ENCODE results near the gene LMX1B. TPM values are rescaled to one million over a fixed set of nuclear protein-coding genes. Genes with fewer than 3 reads are reported as not detected.

The LMX1B gene
- polyA plus RNA-seq, 2 donors = 0.01 to 0.02 TPM

DNA sequence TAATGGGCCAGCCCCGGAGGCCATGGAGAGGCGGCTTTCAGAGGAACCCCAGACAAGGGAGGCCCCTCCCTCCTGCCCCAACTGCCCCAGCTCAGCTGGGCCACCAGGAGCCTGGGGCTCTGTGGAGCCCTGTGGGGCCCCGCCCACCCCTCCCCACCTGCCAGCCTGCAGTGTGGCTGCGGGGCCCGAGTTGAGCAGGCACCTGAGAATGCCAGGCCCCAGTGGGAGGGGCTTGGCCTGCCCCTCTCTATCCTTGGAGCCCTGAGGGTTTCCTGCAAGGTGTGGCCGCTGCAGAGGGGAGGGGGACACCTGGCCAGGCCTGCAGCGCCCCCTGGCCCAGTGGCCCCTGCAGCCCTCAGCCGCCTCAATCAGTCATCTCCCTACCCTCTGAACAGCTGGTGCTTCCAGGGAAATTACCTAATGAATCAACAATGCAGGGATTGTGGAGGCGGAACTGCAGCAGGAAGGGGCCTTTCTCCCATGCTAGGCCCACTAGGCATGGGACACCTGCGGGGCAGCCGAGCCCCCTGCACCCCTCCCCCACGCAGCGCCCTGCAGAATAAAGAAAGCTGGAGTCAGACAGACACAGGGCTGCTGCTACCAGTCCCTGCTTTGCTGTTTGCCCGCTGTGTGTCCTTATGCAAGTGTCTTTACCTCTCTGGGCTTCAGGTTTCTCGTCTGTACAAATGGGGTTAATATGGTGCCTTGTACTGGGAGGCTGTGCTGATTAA is 48.0 kb downstream of the LMX1B start:
- H3K27me3 ChIP-seq (ENCODE audit: control insufficient read depth in 1 of 2, insufficient read depth in 2 of 2, low read length in 2 of 2) = peaks cover 0 to 5% of the 10 kb centered on the region in 2 donors
- H3K4me3 ChIP-seq (ENCODE audit: low read depth in 1 of 2, low read length in 2 of 2) = no peak overlapping the region
- no peaks in the 10 kb centered on the region for H3K36me3 ChIP-seq (ENCODE audit: control insufficient read depth in 2 of 2, insufficient read depth in 2 of 2, low read length in 1 of 2)
- H3K4me1 ChIP-seq (ENCODE audit: control insufficient read depth in 2 of 2, insufficient read depth in 2 of 2, low read length in 1 of 2) = peaks cover 13 to 19% of the 10 kb centered on the region in 2 donors
- no peaks in the 10 kb centered on the region for H3K9me3 ChIP-seq (ENCODE audit: control insufficient read depth in 2 of 2, insufficient read depth in 1 of 2, low read depth in 1 of 2, low read length in 1 of 2)
- H3K27ac ChIP-seq (ENCODE audit: low read depth in 2 of 2, low read length in 1 of 2) = no peak overlapping the region
- WGBS, 2 donors = 44 to 50% methylated on average over 15 of the region's 15 CpGs

DNA sequence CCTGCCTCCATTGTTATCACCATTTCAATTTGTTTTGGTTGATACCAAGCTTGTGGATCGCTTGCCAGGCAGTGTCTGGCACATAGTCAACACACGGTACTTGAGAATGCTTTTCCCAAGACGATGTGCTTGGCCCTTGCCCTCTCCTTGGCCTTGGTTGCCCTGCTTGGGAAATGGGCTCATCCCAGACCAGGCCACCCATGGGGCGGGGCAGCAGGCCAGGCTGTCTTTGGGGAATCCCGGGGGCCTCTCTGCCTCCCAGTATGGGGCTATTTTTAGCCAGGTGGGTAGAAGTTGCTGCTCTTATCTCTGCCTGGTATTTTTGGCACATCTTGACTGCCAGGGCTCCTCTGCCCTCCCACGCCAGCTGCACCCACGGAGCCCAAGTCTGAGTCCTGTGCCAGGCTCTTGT is 49.9 kb downstream of the LMX1B start:
- 30 to 35% methylated on average over 7 of the region's 7 CpGs for WGBS, 2 donors
- no peaks in the 10 kb centered on the region for H3K36me3 ChIP-seq (ENCODE audit: control insufficient read depth in 2 of 2, insufficient read depth in 2 of 2, low read length in 1 of 2)
- peaks cover 13 to 19% of the 10 kb centered on the region in 2 donors for H3K4me1 ChIP-seq (ENCODE audit: control insufficient read depth in 2 of 2, insufficient read depth in 2 of 2, low read length in 1 of 2)
- no peaks in the 10 kb centered on the region for H3K9me3 ChIP-seq (ENCODE audit: control insufficient read depth in 2 of 2, insufficient read depth in 1 of 2, low read depth in 1 of 2, low read length in 1 of 2)
- H3K27ac ChIP-seq (ENCODE audit: low read depth in 2 of 2, low read length in 1 of 2) = no peak overlapping the region
- peaks cover 0 to 2% of the 10 kb centered on the region in 2 donors for H3K27me3 ChIP-seq (ENCODE audit: control insufficient read depth in 1 of 2, insufficient read depth in 2 of 2, low read length in 2 of 2)
- no peak overlapping the region for H3K4me3 ChIP-seq (ENCODE audit: low read depth in 1 of 2, low read length in 2 of 2)

DNA sequence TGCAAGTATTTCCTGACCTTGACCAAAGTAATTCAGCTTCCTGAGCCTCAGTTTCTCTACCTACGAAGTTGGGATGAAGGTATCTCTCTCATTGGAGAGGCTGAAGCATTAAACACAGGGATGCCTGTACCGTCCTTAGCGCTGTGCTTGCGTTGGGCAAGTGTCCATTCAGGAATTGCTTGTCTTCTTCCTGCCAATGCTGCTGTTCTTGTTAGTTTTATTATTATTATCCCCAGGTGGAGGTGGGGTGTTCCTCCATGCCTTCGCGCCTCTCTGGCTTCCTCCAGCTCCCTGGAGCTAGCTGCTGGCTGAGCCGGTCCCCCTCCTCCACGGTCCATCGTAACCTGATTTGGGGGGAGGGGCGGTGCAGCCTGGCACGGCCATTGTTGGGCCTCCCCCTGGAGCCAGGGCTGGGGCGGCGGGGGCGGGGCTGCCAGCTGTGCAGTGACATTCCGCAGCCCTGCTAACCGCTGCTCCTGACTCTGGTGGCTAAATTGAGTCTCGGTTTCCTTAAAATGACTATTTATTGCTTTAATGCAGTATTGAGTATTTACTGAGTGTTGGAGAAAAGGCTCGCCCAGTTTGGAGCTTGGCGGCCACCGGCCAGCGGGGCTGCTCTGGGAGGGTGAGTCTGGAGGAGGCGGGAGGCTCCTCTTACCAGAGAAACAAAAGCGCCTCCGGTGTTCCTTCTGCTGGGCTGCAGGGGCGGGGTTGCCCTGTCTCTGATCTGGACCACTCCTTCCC is 51.3 kb downstream of the LMX1B start:
- Histone ChIP-seq H3K27me3 (ENCODE audit: control insufficient read depth in 1 of 2, insufficient read depth in 2 of 2, low read length in 2 of 2) (peaks cover 0 to 2% of the 10 kb centered on the region in 2 donors), H3K4me1 (ENCODE audit: control insufficient read depth in 2 of 2, insufficient read depth in 2 of 2, low read length in 1 of 2) (peaks cover 13 to 20% of the 10 kb centered on the region in 2 donors), H3K36me3 (ENCODE audit: control insufficient read depth in 2 of 2, insufficient read depth in 2 of 2, low read length in 1 of 2) (no peaks in the 10 kb centered on the region), H3K4me3 (ENCODE audit: low read depth in 1 of 2, low read length in 2 of 2) (no peak overlapping the region), H3K9me3 (ENCODE audit: control insufficient read depth in 2 of 2, insufficient read depth in 1 of 2, low read depth in 1 of 2, low read length in 1 of 2) (no peaks in the 10 kb centered on the region), H3K27ac (ENCODE audit: low read depth in 2 of 2, low read length in 1 of 2) (no peak overlapping the region)
- 8 to 12% methylated on average over 25 of the region's 25 CpGs for WGBS, 2 donors

DNA sequence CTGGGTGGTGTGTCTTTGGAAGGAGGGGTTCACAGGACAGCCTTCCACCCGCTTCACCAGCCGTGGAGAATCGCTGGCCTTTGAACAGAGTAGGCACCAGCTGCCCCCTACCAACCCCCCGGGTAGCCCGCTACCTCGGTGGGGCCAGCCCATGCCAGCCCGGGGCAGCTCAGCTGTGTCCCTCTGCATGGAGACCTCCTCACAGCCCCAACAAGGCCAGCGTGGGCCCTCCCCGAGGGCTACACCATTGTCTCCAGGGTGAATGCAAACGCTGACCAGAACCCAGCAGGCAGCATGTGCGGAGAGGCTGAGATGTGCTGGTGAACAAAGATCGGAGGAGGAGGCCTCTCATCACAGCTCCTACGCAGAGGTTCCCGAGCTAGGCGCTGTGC is 51.9 kb downstream of the LMX1B start:
- H3K36me3 ChIP-seq (ENCODE audit: control insufficient read depth in 2 of 2, insufficient read depth in 2 of 2, low read length in 1 of 2) = no peaks in the 10 kb centered on the region
- peaks cover 0 to 2% of the 10 kb centered on the region in 2 donors for H3K9me3 ChIP-seq (ENCODE audit: control insufficient read depth in 2 of 2, insufficient read depth in 1 of 2, low read depth in 1 of 2, low read length in 1 of 2)
- H3K27ac ChIP-seq (ENCODE audit: low read depth in 2 of 2, low read length in 1 of 2) = no peak overlapping the region
- peaks cover 0 to 2% of the 10 kb centered on the region in 2 donors for H3K27me3 ChIP-seq (ENCODE audit: control insufficient read depth in 1 of 2, insufficient read depth in 2 of 2, low read length in 2 of 2)
- H3K4me3 ChIP-seq (ENCODE audit: low read depth in 1 of 2, low read length in 2 of 2) = no peak overlapping the region
- 57 to 68% methylated on average over 15 of the region's 15 CpGs for WGBS, 2 donors
- peaks cover 13 to 24% of the 10 kb centered on the region in 2 donors for H3K4me1 ChIP-seq (ENCODE audit: control insufficient read depth in 2 of 2, insufficient read depth in 2 of 2, low read length in 1 of 2)

DNA sequence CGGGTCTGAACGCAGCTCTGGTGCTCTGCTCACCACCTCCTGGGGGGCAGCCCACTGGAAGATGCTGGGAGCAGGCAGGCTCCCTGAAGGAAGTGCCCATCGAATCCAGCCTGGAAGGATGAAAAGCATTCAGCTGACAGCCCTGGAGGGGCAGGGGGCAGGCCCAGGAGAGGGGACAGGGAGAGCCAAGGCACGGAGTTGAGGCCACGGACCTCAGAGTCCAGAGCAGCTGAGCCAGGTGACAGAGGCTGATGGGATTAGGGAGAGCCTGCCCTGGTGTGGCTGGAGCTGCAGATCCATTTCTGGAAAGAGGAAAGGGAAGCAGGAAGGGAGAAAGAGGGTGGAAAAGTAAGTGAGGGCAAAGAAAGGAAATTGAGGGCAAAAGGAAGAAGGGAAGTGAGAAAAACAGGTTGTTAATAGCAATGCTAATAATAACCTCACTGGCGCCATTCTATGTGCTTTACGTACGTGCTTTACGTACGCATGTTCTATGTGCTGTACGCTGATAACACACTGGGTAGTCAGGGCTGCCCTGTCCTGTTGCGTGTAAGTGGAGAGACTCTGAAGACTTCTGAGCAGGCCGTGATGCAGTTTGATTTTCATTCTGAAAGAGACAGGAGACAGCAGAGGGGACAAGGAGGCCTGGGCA is 52.6 kb downstream of the LMX1B start:
- peaks cover 0 to 2% of the 10 kb centered on the region in 2 donors for H3K27me3 ChIP-seq (ENCODE audit: control insufficient read depth in 1 of 2, insufficient read depth in 2 of 2, low read length in 2 of 2)
- H3K4me1 ChIP-seq (ENCODE audit: control insufficient read depth in 2 of 2, insufficient read depth in 2 of 2, low read length in 1 of 2) = peaks cover 13 to 23% of the 10 kb centered on the region in 2 donors
- no peak overlapping the region for H3K4me3 ChIP-seq (ENCODE audit: low read depth in 1 of 2, low read length in 2 of 2)
- H3K9me3 ChIP-seq (ENCODE audit: control insufficient read depth in 2 of 2, insufficient read depth in 1 of 2, low read depth in 1 of 2, low read length in 1 of 2) = peaks cover 0 to 2% of the 10 kb centered on the region in 2 donors
- H3K27ac ChIP-seq (ENCODE audit: low read depth in 2 of 2, low read length in 1 of 2) = no peak overlapping the region
- H3K36me3 ChIP-seq (ENCODE audit: control insufficient read depth in 2 of 2, insufficient read depth in 2 of 2, low read length in 1 of 2) = no peaks in the 10 kb centered on the region
- WGBS, 2 donors = 68 to 77% methylated on average over 13 of the region's 13 CpGs

DNA sequence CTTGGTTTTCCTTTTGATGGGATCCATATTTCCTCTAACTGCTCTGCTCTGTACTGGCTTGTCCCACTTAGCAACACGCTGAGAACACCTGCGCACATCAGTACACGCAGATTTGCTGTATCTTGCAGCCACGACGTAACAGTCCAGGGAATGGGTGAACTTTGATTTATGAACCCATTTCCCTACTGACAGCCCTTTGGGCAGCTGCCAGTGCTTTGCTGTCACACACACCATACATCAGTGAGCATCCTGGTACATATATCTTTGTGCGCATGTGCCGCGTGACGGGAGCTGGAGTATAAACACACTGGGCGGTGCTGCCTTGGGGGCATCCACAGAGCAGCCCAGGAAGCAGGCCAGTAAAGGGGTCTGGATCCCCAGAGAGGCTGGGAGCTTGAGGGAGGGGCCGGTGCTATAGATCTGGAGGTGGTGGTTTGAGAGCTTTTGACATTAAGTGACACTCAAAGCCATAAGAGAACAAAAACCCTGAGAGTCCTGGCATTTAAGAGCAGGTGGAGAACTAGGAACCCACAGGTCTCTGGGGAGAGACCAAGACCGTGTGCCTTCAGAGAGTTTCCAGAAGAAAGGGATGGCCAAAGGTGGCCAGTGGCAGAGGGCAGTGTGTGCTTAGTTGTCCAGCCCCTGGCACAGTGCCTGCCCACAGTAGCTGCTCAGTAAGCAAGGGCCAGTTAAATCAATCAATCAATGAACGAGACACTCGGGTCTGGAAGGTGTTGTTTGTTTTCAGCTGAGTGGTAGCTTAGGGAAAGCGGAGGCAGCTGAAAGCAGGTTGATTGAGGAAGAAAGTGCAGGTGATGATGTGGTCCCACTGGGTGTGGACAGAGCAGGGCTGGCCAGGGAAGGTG is 53.7 kb downstream of the LMX1B start:
- H3K27ac ChIP-seq (ENCODE audit: low read depth in 2 of 2, low read length in 1 of 2) = no peak overlapping the region
- WGBS, 2 donors = 54 to 55% methylated on average over 15 of the region's 15 CpGs
- peaks cover 0 to 2% of the 10 kb centered on the region in 2 donors for H3K9me3 ChIP-seq (ENCODE audit: control insufficient read depth in 2 of 2, insufficient read depth in 1 of 2, low read depth in 1 of 2, low read length in 1 of 2)
- H3K36me3 ChIP-seq (ENCODE audit: control insufficient read depth in 2 of 2, insufficient read depth in 2 of 2, low read length in 1 of 2) = no peaks in the 10 kb centered on the region
- peaks cover 4 to 17% of the 10 kb centered on the region in 2 donors for H3K4me1 ChIP-seq (ENCODE audit: control insufficient read depth in 2 of 2, insufficient read depth in 2 of 2, low read length in 1 of 2)
- H3K4me3 ChIP-seq (ENCODE audit: low read depth in 1 of 2, low read length in 2 of 2) = no peak overlapping the region
- H3K27me3 ChIP-seq (ENCODE audit: control insufficient read depth in 1 of 2, insufficient read depth in 2 of 2, low read length in 2 of 2) = peaks cover 0 to 2% of the 10 kb centered on the region in 2 donors

DNA sequence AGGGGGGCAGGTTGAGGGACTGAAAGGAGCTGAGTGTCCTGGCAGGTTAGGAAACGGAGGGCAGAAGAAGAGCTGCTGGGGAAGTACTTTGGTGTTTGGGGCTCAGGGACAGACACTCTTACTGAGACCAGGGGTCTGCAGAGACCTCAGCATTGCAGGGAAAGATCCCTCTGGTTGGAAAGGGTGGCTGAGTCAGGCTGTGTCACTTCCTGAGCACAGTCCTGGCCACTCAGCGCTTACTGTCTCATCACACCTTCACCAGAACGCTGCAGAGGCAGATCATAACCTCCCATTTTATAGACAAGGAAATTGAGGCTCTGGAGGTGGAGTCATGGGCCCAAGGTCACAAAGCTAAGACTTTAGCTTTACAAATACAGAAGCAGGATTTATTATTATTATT is 54.3 kb downstream of the LMX1B start:
- H3K9me3 ChIP-seq (ENCODE audit: control insufficient read depth in 2 of 2, insufficient read depth in 1 of 2, low read depth in 1 of 2, low read length in 1 of 2) = peaks cover 0 to 2% of the 10 kb centered on the region in 2 donors
- H3K27me3 ChIP-seq (ENCODE audit: control insufficient read depth in 1 of 2, insufficient read depth in 2 of 2, low read length in 2 of 2) = peaks cover under 1 to 2% of the 10 kb centered on the region in 2 donors
- no peak overlapping the region for H3K4me3 ChIP-seq (ENCODE audit: low read depth in 1 of 2, low read length in 2 of 2)
- peaks cover 0 to 13% of the 10 kb centered on the region in 2 donors for H3K4me1 ChIP-seq (ENCODE audit: control insufficient read depth in 2 of 2, insufficient read depth in 2 of 2, low read length in 1 of 2)
- H3K36me3 ChIP-seq (ENCODE audit: control insufficient read depth in 2 of 2, insufficient read depth in 2 of 2, low read length in 1 of 2) = no peaks in the 10 kb centered on the region
- H3K27ac ChIP-seq (ENCODE audit: low read depth in 2 of 2, low read length in 1 of 2) = no peak overlapping the region
- WGBS, 2 donors = 82 to 84% methylated on average over 3 of the region's 3 CpGs

DNA sequence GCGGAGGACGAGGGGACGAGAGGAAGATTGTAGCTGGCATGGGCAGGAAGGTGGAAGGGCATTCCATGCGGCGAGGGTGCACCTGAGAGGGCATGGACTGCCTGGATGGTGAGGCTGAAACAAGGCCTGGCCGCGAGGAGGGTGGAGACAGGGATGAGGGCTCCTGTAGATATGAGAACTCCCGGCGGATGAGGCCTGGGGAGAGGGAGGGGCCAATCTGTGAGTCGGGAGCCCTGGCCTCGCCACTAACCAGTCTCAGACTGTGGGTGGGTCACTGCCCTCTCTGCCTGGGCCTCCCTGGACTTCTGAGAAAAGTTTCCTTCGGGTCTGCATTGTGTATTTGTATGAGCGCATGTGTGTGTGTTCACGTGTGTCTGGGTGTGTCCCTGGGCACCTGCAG is 55.4 kb downstream of the LMX1B start:
- Histone ChIP-seq H3K9me3 (ENCODE audit: control insufficient read depth in 2 of 2, insufficient read depth in 1 of 2, low read depth in 1 of 2, low read length in 1 of 2) (peaks cover 0 to 2% of the 10 kb centered on the region in 2 donors), H3K27me3 (ENCODE audit: control insufficient read depth in 1 of 2, insufficient read depth in 2 of 2, low read length in 2 of 2) (peaks cover 2 to 6% of the 10 kb centered on the region in 2 donors), H3K27ac (ENCODE audit: low read depth in 2 of 2, low read length in 1 of 2) (no peak overlapping the region)

DNA sequence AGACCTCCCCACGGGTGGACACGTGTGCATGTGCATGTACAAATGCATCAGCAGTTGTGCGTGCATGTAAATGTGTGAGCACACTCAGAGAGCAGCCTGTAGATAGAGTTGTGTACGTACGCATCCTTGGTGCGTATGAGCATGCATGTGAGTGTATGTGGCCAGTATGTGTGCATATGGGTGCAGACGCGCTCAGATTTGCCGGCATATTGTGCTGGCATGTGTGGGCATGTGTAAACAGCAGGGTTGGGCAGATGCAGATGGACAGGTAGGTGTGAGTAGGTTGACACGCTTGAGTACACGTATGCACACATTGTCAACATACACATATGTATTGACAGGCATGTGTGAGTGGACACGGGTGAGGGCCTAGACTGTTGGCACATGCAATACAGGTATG is 56.5 kb downstream of the LMX1B start:
- peaks cover 6% of the 10 kb centered on the region in 2 donors for H3K27me3 ChIP-seq (ENCODE audit: control insufficient read depth in 1 of 2, insufficient read depth in 2 of 2, low read length in 2 of 2)
- H3K9me3 ChIP-seq (ENCODE audit: control insufficient read depth in 2 of 2, insufficient read depth in 1 of 2, low read depth in 1 of 2, low read length in 1 of 2) = peaks cover 0 to 2% of the 10 kb centered on the region in 2 donors
- H3K27ac ChIP-seq (ENCODE audit: low read depth in 2 of 2, low read length in 1 of 2) = no peak overlapping the region
- H3K4me1 ChIP-seq (ENCODE audit: control insufficient read depth in 2 of 2, insufficient read depth in 2 of 2, low read length in 1 of 2) = peaks cover 0 to 6% of the 10 kb centered on the region in 2 donors
- H3K4me3 ChIP-seq (ENCODE audit: low read depth in 1 of 2, low read length in 2 of 2) = no peak overlapping the region
- WGBS, 2 donors = 70 to 77% methylated on average over 12 of the region's 12 CpGs
- H3K36me3 ChIP-seq (ENCODE audit: control insufficient read depth in 2 of 2, insufficient read depth in 2 of 2, low read length in 1 of 2) = no peaks in the 10 kb centered on the region

More for the DNA sequence above, 55.4 kb downstream of the LMX1B start:
- WGBS, 2 donors = 79 to 80% methylated on average over 14 of the region's 14 CpGs
- peaks cover 0 to 12% of the 10 kb centered on the region in 2 donors for H3K4me1 ChIP-seq (ENCODE audit: control insufficient read depth in 2 of 2, insufficient read depth in 2 of 2, low read length in 1 of 2)
- H3K4me3 ChIP-seq (ENCODE audit: low read depth in 1 of 2, low read length in 2 of 2) = no peak overlapping the region
- H3K36me3 ChIP-seq (ENCODE audit: control insufficient read depth in 2 of 2, insufficient read depth in 2 of 2, low read length in 1 of 2) = no peaks in the 10 kb centered on the region

Measured in esophagus (tissue), 2 donors.